ENCODE data around the gene AP1AR. TPM values are rescaled to one million over a fixed set of nuclear protein-coding genes. Genes with fewer than 3 reads are reported as not detected.
"Not testable (repeated sequence)": the region's sequence is repeated elsewhere in the genome, so short reads cannot be mapped to it uniquely, and the experiment has no call there.

The AP1AR gene
- total RNA-seq, 2 donors from 2014 or later: 15.3 to 24.3 TPM

DNA sequence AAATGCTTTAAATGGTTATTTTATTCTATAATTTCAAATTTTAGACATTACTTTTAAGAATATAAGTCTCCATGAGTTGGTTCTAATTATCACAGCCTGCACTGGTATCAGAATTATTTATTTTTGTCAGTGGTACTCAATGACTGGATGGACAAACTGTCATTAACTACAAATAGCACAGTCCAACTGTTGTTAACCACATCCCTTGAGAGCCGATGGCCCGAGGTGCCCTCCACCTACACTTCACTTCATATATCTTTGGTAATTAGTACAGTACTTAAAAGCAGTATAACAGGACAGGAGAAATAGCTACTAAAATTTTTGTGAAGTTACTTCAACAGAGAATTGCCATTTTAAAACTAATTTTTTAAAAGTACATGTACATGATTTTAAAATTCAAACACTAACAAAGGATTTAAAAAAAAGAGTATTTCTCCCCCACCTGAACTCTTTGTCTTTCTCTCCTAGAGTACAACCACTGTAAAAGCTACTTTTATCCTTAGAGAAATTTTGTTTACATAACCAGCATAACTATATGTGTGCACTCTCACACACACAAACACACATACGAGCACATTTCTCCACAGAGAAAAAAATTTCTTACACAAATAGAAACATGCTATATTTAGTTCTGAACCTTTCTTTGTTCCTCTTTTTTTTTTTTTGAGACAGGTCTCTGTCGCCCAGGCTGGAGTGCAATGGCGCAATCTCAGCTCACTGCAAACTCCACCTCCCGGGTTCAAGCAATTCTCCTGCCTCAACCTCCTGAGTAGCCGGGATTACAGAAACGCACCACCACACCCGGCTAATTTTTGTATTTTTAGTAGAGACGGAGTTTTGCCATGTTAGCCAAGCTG, 47.7 kb downstream of the AP1AR start:
- Histone ChIP-seq H3K4me3 (no peak overlapping the region), H3K36me3 (no peaks in the 10 kb centered on the region), H3K27me3 (replicated peaks; ENCODE audit: insufficient read depth) (no peaks in the 10 kb centered on the region), H3K4me1 (replicated peaks) (no peaks in the 10 kb centered on the region), H3K9me3 (no peaks in the 10 kb centered on the region), H3K27ac (no peak overlapping the region)
- intact Hi-C loops (cut with DNase I): no loop called here
- 62% methylated on average over 10 of the region's 10 CpGs for WGBS
- DNase-seq (ENCODE audit: low spot score): no peak
- TF ChIP-seq POLR2A (IDR thresholded peaks at IDR 0.05) (no peak), CTCF (IDR thresholded peaks at IDR 0.05) (no peak), POLR2AphosphoS5 (IDR thresholded peaks at IDR 0.05) (no peak)

GRCh38 chr4:112279882-112280315, 48.3 kb downstream of the AP1AR start:
- DNase-seq (ENCODE audit: low spot score): no peak
- H3K36me3 ChIP-seq: no peaks in the 10 kb centered on the region
- no peak overlapping the region for H3K4me3 ChIP-seq
- H3K27me3 ChIP-seq (replicated peaks; ENCODE audit: insufficient read depth): no peaks in the 10 kb centered on the region
- no peaks in the 10 kb centered on the region for H3K9me3 ChIP-seq
- no peak for TF ChIP-seq POLR2AphosphoS5 (IDR thresholded peaks at IDR 0.05)
- 94% methylated on average over 7 of the region's 7 CpGs for WGBS
- intact Hi-C loops (cut with DNase I): no loop called here
- no peaks in the 10 kb centered on the region for H3K4me1 ChIP-seq (replicated peaks)
- H3K27ac ChIP-seq: no peak overlapping the region

DNA sequence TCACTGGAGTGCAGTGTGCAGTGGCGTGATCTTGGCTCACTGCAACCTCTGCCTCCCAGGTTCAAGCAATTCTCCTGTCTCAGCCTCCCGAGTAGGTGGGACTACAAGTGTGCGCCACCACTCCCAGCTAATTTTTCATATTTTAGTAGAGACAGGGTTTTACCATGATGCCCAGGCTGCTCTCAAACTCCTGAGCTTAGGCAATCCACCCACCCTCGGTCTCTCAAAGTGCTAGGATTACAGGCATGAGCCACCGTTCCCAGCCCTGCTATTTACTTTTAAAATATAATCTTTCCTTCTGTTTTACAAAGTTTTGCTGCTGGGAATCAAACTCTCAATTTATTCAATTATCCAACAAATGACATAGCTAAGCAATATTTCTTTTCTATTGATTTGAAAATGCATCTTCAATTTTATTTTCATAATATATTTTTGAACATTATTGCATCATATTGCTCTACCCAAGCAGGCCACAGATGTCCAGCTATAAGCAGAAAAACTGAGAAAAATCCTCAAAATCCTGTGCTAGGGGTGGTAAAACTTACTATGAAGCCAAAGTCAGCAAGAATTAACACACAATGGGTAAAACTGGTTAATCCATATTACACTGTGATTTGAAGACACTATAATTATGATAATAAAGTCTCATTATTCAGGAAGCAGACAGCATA, 48.9 kb downstream of the AP1AR start:
- no peak for DNase-seq (ENCODE audit: low spot score)
- Histone ChIP-seq H3K36me3 (no peaks in the 10 kb centered on the region), H3K27ac (no peak overlapping the region), H3K4me1 (replicated peaks) (no peaks in the 10 kb centered on the region), H3K27me3 (replicated peaks; ENCODE audit: insufficient read depth) (no peaks in the 10 kb centered on the region), H3K4me3 (no peak overlapping the region), H3K9me3 (no peaks in the 10 kb centered on the region)
- WGBS: 76% methylated on average over 5 of the region's 5 CpGs
- intact Hi-C loops (cut with DNase I): no loop called here
- no peak for TF ChIP-seq POLR2AphosphoS5 (IDR thresholded peaks at IDR 0.05)
- TF ChIP-seq CTCF (IDR thresholded peaks at IDR 0.05): no peak
- no peak for TF ChIP-seq POLR2A (IDR thresholded peaks at IDR 0.05)

DNA sequence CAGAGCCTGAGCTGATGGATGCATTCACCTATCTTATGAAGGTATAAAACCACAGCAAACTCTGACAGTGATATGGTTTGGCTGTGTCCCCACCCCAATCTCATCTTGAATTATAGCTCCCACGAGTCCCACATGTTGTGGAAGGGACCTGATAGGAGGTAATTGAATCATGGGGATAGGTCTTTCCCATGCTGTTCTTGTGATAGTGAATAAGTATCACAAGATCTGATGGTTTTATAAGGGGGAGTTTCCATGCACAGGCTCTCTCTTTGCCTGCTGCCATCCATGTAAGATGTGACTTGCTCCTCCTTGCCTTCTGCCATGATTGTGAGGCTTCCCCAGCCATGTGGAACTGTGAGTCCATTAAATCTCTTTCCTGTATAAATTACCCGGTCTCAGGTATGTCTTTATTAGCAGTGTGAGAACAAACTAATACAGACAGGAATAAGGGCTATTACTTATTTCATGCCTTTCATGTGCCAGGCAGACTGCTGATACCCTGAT, 50.4 kb downstream of the AP1AR start:
- H3K9me3 ChIP-seq; H3K27me3 ChIP-seq (replicated peaks; ENCODE audit: insufficient read depth); H3K4me1 ChIP-seq (replicated peaks); H3K27ac ChIP-seq; H3K36me3 ChIP-seq; DNase-seq (ENCODE audit: low spot score); intact Hi-C loops (cut with DNase I); H3K4me3 ChIP-seq: not testable (repeated sequence)
- WGBS: 85% methylated on average over 2 of the region's 2 CpGs

DNA sequence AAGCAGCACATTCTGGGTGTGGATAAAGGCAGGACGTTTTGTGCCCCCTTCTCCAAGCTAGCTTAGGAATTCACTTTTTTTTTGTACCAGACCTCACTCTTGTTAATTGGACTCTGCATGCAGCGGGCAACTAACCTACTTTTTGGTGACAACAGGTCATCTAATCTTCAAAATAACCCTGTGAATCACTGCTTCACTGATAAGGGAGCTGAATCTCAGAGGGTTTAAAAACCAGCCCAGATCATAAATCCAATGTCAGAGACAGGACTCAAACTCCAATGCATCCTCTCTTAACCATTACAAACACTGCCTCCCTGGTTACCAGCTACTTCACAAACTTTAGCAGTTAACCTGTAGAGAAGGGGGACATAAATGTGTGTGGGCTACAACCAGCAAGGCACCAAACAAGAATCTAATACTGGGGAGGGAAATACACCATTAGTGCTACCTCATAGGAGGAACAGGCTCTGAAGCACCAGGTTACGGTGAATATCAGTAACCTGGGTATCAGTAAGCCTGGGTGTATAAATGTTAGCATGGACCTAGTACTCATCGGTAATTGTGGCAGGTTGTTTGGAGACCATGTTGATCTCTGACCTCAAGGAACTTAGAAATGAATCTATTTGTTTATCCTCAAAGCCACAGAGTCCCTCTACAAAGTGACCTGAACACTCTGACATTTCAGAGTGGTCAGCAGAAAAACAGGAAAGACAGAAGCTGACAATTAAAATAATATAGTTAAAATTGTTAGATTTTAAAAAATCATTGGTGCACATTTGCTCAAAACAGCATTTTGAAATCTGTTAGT, 51.5 kb downstream of the AP1AR start:
- TF ChIP-seq POLR2A (IDR thresholded peaks at IDR 0.05): no peak
- no peak for TF ChIP-seq CTCF (IDR thresholded peaks at IDR 0.05)
- TF ChIP-seq POLR2AphosphoS5 (IDR thresholded peaks at IDR 0.05): no peak
- Histone ChIP-seq H3K27ac (no peak overlapping the region), H3K27me3 (replicated peaks; ENCODE audit: insufficient read depth) (no peaks in the 10 kb centered on the region), H3K4me3 (no peak overlapping the region), H3K36me3 (no peaks in the 10 kb centered on the region), H3K9me3 (no peaks in the 10 kb centered on the region), H3K4me1 (replicated peaks) (no peaks in the 10 kb centered on the region)
- no peak for DNase-seq (ENCODE audit: low spot score)
- intact Hi-C loops (cut with DNase I): no loop called here
- 80% methylated on average over 4 of the region's 4 CpGs for WGBS
